ENCODE measurements around the gene DLX4.

The DLX4 gene

GRCh38 chr17:49990921-49991320 is 21.9 kb downstream of the DLX4 start:
- DNase-seq = no peak

- DNase-seq = no peak
Observed at GRCh38 chr17:49991409-49991808, 22.4 kb downstream of the DLX4 start.

GRCh38 chr17:49992191-49992932 is 23.4 kb downstream of the DLX4 start:
- no peak for DNase-seq

GRCh38 chr17:49992933-49993422 is 24.0 kb downstream of the DLX4 start:
- no peak for DNase-seq

- no peak for DNase-seq
Observed at GRCh38 chr17:49993423-49994060, 24.6 kb downstream of the DLX4 start.

- no peak for DNase-seq
Observed at GRCh38 chr17:49994085-49995054, 25.4 kb downstream of the DLX4 start.

GRCh38 chr17:49995055-49995738 is 26.2 kb downstream of the DLX4 start, which contains the start of gene DLX3:
TSS of gene DLX3 (minus strand) at chr17:49995224. CDS start at chr17:49994998, 226 bp downstream.
- peak; percentile 87 for DNase-seq

- no peak for DNase-seq
Observed at GRCh38 chr17:49996121-49996494, 27.1 kb downstream of the DLX4 start.

- peak; percentile 78 for DNase-seq
Observed at GRCh38 chr17:49996495-49997300, 27.7 kb downstream of the DLX4 start.

GRCh38 chr17:49997301-49997650 is 28.3 kb downstream of the DLX4 start:
- DNase-seq = no peak

- DNase-seq = peak; percentile 83
Observed at GRCh38 chr17:49997773-49998703, 29.0 kb downstream of the DLX4 start.

- DNase-seq = no peak
Observed at GRCh38 chr17:49998836-49999511, 30.0 kb downstream of the DLX4 start.

GRCh38 chr17:50003911-50004310 is 34.9 kb downstream of the DLX4 start:
- no peak for DNase-seq

- DNase-seq = no peak
Observed at GRCh38 chr17:50009282-50009681, 40.3 kb downstream of the DLX4 start.

- DNase-seq = no peak
Observed at GRCh38 chr17:50013079-50013478, 44.1 kb downstream of the DLX4 start.

- no peak for DNase-seq
Observed at GRCh38 chr17:50014471-50015088, 45.6 kb downstream of the DLX4 start.

- DNase-seq = no peak
Observed at GRCh38 chr17:50015146-50015545, 46.2 kb downstream of the DLX4 start.

GRCh38 chr17:50018909-50019308 is 49.9 kb downstream of the DLX4 start:
- no peak for DNase-seq

- DNase-seq = no peak
Observed at GRCh38 chr17:50020841-50021599, 52.0 kb downstream of the DLX4 start.
